Right lobe of liver (tissue), 6 donors: Measurements from ENCODE around the gene IFT52. TPM values are rescaled to one million over a fixed set of nuclear protein-coding genes. Genes with fewer than 3 reads are reported as not detected.
A peak's percentile ranks its signal among the peaks of the same experiment; 100 is the strongest.

ENCODE experiments used
- ATAC-seq, 4 donors: fragments of 200-7000 bp; cut with Tn5 transposase; one replicate each; pipeline ENCODE4 v1.9.1; 2020; ENCODE audit warnings: mild to moderate bottlenecking in 4 of 4, moderate library complexity in 4 of 4
- DNase-seq, 3 donors: peaks; one replicate each; pipeline ENCODE4 v3.0.0-alpha.2; 2020
- H3K27ac ChIP-seq, 3 donors: fragments of 200-600 bp; one replicate each; pipeline ENCODE4 v1.8.0; 2022
- H3K27me3 ChIP-seq, 2 donors: fragments of 200-600 bp; one replicate each; pipeline ENCODE4 v1.8.0; 2022
- H3K36me3 ChIP-seq, 4 donors: fragments of 200-600 bp; sonication (generic) in 1 of 4; one replicate each; pipeline versions ENCODE4 v1.5.1 to v1.8.0; 2017 to 2022; ENCODE audit warnings: control low read depth in 1 of 4
- H3K4me1 ChIP-seq, 4 donors: fragments of 200-600 bp; sonication (generic) in 1 of 4; one replicate each; pipeline versions ENCODE4 v1.5.1 to v1.8.0; 2017 to 2022; ENCODE audit warnings: control low read depth in 1 of 4
- H3K4me3 ChIP-seq, 3 donors: fragments of 200-600 bp; one replicate each; pipeline ENCODE4 v1.8.0; 2022
- H3K9me3 ChIP-seq, 4 donors: fragments of 200-600 bp; sonication (generic) in 1 of 4; one replicate each; pipeline versions ENCODE4 v1.5.1 to v1.8.0; 2017 to 2022; ENCODE audit warnings: control low read depth in 1 of 4
- CTCF ChIP-seq, 4 donors: fragments of 200-600 bp in 3 of 4; fragments of 450-650 bp in 1 of 4; IDR thresholded peaks; one replicate each; pipeline versions ENCODE4 v1.5.1 to v1.8.0; 2016 to 2022; ENCODE audit warnings: antibody characterized with exemption in 4 of 4, mild to moderate bottlenecking in 2 of 4
- POLR2A ChIP-seq: fragments of 450-650 bp; IDR thresholded peaks from one replicate; pipeline ENCODE4 v1.6.1; 2017; ENCODE audit warnings: antibody characterized with exemption, mild to moderate bottlenecking
- WGBS: methylation state at CpG from one replicate; pipeline ENCODE4 v1.1.6; 2018; ENCODE audit warnings: low coverage, low lambda C conversion rate; ENCODE audit not compliant: insufficient coverage; ENCODE audit errors: missing lambda C conversion rate; 5-methylcytosine and 5-hydroxymethylcytosine counted together
- intact Hi-C, 2 donors: fragments of 100-400 bp; cut with DNase I; formaldehyde crosslinking; loops; one replicate each; pipeline versions ENCODE4 v1.11.2 to v1.14.1; 2022
- total RNA-seq, 6 experiments: library from RNA; depleted of rRNA in 2 of 6; stranded (reverse); fragments of >200 nt in 2 of 6; fragmentation: NEBNext Ultra II Directional in 3 of 6; extraction: Animal tissue kit (Norgen Biotek cat#: 25700) in 3 of 6; gene quantifications; one replicate each; pipeline versions ENCODE4 v1.1.0 to v1.2.4, GENCODE V29; 2016 to 2023
- donor health status: DM: no; HTN: yes; CAD: no.
- donor health status: DM: no; HTN: no; CAD: no.
- donor health status: DM: no; HTN: no; CAD: no.
- donor health status: DM: no; HTN: yes; CAD: no.
- donor health status: DM: no; HTN: yes; CAD: no.

IFT52 gene
- total RNA-seq, 6 experiments from 2014 or later = 3.4 to 6.0 (median 4.1) TPM

GRCh38 chr20:43576108-43576507 lies 14.6 kb upstream of the IFT52 start:
- WGBS = 81% methylated on average over 10 of the region's 10 CpGs
- Histone ChIP-seq H3K36me3 (peaks cover 0 to 71% (median 24%) of the 10 kb centered on the region in 4 donors), H3K4me3 (no peak overlapping the region), H3K27ac (no peak overlapping the region), H3K9me3 (no peaks in the 10 kb centered on the region), H3K4me1 (peaks cover 0 to 6% (median 0%) of the 10 kb centered on the region in 4 donors), H3K27me3 (no peaks in the 10 kb centered on the region)
- intact Hi-C loops = no loop called here
- TF ChIP-seq CTCF (IDR thresholded peaks at IDR 0.05) (no peak), POLR2A (no peak)
- no peak for ATAC-seq
- DNase-seq = no peak

GRCh38 chr20:43579861-43580793 lies 10.6 kb upstream of the IFT52 start:
- Histone ChIP-seq H3K27ac (no peak overlapping the region), H3K36me3 (peaks cover 0 to 71% (median 19%) of the 10 kb centered on the region in 4 donors), H3K27me3 (no peaks in the 10 kb centered on the region), H3K4me3 (no peak overlapping the region), H3K9me3 (no peaks in the 10 kb centered on the region), H3K4me1 (peaks cover 0 to 21% (median 4%) of the 10 kb centered on the region in 4 donors)
- 73% methylated on average over 5 of the region's 7 CpGs for WGBS
- no peak for ATAC-seq
- TF ChIP-seq POLR2A = no peak
- TF ChIP-seq CTCF (IDR thresholded peaks at IDR 0.05) = no peak
- no peak for DNase-seq
- intact Hi-C loops = no loop called here

GRCh38 chr20:43583133-43583864 lies 7.4 kb upstream of the IFT52 start:
- TF ChIP-seq POLR2A = no peak
- TF ChIP-seq CTCF (IDR thresholded peaks at IDR 0.05) = no peak
- H3K27ac ChIP-seq = peak overlapping the region in 1 of 3 donors; percentile 31

GRCh38 chr20:43583982-43584432 lies 6.7 kb upstream of the IFT52 start:
- peaks cover 0 to 28% (median 4%) of the 10 kb centered on the region in 4 donors for H3K4me1 ChIP-seq
- H3K27ac ChIP-seq = peak overlapping the region in 1 of 3 donors; percentile 31
- 13% methylated on average over 2 of the region's 2 CpGs for WGBS
- intact Hi-C loops = no loop called here
- no peaks in the 10 kb centered on the region for H3K9me3 ChIP-seq
- H3K36me3 ChIP-seq = peaks cover 0 to 68% (median 16%) of the 10 kb centered on the region in 4 donors
- DNase-seq = peak; percentile 85 to 88 (median 86)
- no peak overlapping the region for H3K4me3 ChIP-seq
- TF ChIP-seq CTCF (IDR thresholded peaks at IDR 0.05) = no peak
- no peak for TF ChIP-seq POLR2A
- peak; percentile 77 to 92 (median 84) for ATAC-seq
- H3K27me3 ChIP-seq = no peaks in the 10 kb centered on the region

More at GRCh38 chr20:43583133-43583864, 7.4 kb upstream of the IFT52 start:
- peaks cover 0 to 68% (median 17%) of the 10 kb centered on the region in 4 donors for H3K36me3 ChIP-seq
- DNase-seq (no peak), ATAC-seq (peak in 1 of 4 donors; percentile 7)
- no peak overlapping the region for H3K4me3 ChIP-seq
- H3K27me3 ChIP-seq = no peaks in the 10 kb centered on the region
- H3K9me3 ChIP-seq = no peaks in the 10 kb centered on the region
- peaks cover 0 to 28% (median 4%) of the 10 kb centered on the region in 4 donors for H3K4me1 ChIP-seq
- WGBS = 80% methylated on average over 5 of the region's 7 CpGs
- intact Hi-C loops = no loop called here
